ENCODE results near the gene ODAM. TPM values are rescaled to one million over a fixed set of nuclear protein-coding genes. Genes with fewer than 3 reads are reported as not detected.

The ODAM gene
- total RNA-seq, 4 donors from 2014 or later, result 1.9 to 18.5 (median 3.9) TPM

DNA sequence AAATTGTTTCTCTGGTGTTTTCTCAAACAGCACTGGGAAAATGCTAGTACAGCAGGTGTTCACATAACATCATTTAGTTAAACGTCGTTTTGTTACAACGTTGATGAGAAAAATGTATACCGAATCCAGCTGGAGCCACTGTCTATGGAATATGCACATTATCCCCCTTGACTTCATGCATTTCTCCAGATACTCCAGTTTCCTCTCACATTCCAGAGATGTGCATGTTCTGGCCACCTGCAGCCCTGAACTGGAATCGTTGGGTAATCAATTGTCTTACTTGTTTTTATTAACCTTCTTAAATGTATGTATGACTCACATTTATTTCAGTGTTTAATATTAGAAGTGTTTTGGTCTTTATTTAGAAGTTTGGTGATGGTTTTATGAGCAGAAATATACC is 18.4 kb upstream of the ODAM start:
- WGBS, 2 donors, result 58 to 68% methylated on average over 5 of the region's 5 CpGs
- Histone ChIP-seq H3K27me3 (no peaks in the 10 kb centered on the region), H3K36me3 (no peaks in the 10 kb centered on the region), H3K4me3 (replicated peaks in 1 of 3) (no peak overlapping the region), H3K9me3 (no peaks in the 10 kb centered on the region), H3K4me1 (no peaks in the 10 kb centered on the region), H3K27ac (no peak overlapping the region)
- TF ChIP-seq, protein P1, sequence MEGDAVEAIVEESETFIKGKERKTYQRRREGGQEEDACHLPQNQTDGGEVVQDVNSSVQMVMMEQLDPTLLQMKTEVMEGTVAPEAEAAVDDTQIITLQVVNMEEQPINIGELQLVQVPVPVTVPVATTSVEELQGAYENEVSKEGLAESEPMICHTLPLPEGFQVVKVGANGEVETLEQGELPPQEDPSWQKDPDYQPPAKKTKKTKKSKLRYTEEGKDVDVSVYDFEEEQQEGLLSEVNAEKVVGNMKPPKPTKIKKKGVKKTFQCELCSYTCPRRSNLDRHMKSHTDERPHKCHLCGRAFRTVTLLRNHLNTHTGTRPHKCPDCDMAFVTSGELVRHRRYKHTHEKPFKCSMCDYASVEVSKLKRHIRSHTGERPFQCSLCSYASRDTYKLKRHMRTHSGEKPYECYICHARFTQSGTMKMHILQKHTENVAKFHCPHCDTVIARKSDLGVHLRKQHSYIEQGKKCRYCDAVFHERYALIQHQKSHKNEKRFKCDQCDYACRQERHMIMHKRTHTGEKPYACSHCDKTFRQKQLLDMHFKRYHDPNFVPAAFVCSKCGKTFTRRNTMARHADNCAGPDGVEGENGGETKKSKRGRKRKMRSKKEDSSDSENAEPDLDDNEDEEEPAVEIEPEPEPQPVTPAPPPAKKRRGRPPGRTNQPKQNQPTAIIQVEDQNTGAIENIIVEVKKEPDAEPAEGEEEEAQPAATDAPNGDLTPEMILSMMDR (IDR thresholded peaks at IDR 0.05), result no peak
- no peak for TF ChIP-seq POLR2A (IDR thresholded peaks at IDR 0.05)
- intact Hi-C loops (cut with DNase I), result no loop called here
- no peak for DNase-seq

DNA sequence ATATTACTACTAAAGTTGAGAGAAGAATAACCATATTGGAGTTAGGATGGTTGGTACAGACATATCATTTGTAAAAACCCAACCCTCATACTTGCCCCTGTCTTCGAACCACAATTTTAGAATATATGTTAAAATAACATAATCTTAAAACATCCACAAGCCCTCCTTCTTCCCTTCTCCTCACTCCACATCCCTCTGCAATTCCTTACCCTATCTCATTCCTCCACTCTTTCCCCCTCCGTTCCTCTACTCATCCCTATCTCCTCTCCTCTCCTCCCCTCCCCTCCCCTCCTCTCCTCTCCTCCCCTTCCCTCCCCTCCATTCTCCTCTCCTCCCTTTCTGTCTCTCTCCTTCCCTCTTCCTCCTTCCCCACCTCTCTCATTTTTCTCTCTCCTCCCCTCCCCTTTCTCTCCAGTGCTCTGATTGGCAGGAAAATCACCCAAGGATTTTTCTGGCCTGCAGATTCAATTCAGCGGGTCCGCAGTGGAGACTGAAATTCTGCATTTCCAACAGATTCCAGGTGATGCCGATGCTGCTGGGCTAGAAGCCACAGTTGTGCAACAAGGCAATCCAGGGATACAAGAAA is 17.4 kb upstream of the ODAM start:
- Histone ChIP-seq H3K9me3 (no peaks in the 10 kb centered on the region), H3K4me3 (replicated peaks in 1 of 3) (no peak overlapping the region), H3K27me3 (no peaks in the 10 kb centered on the region), H3K4me1 (no peaks in the 10 kb centered on the region), H3K27ac (no peak overlapping the region), H3K36me3 (no peaks in the 10 kb centered on the region)
- intact Hi-C loops (cut with DNase I), result no loop called here
- DNase-seq, result no peak
- WGBS, 2 donors, result 85 to 87% methylated on average over 5 of the region's 5 CpGs
- TF ChIP-seq, protein P1 (IDR thresholded peaks at IDR 0.05), result no peak
- TF ChIP-seq POLR2A (IDR thresholded peaks at IDR 0.05), result no peak

DNA sequence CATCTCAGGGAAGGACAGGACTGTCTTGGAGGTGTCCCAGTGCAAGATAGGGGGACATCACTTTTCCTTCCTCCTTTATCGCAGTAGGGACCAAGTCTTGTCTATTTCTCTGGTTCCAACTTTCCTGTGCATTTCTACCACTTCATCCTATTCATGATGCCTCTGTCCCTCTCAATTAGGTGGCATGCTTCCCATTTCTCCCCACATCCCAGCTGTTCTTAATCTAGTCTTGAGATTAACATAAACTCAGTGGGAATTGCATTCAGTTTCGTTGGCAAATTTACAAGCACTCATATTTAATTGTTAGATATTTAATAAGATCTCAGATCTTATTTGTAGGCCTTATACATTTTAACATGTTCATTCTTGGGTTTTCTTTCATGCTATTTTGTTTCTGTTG is 15.7 kb upstream of the ODAM start:
- Histone ChIP-seq H3K27ac (no peak overlapping the region), H3K4me3 (replicated peaks in 1 of 3) (no peak overlapping the region), H3K27me3 (no peaks in the 10 kb centered on the region), H3K4me1 (no peaks in the 10 kb centered on the region), H3K36me3 (no peaks in the 10 kb centered on the region), H3K9me3 (no peaks in the 10 kb centered on the region)
- TF ChIP-seq, protein P1 (IDR thresholded peaks at IDR 0.05), result no peak
- no peak for TF ChIP-seq POLR2A (IDR thresholded peaks at IDR 0.05)
- no peak for DNase-seq
- 71 to 76% methylated on average over 2 of the region's 2 CpGs for WGBS, 2 donors
- intact Hi-C loops (cut with DNase I), result no loop called here

DNA sequence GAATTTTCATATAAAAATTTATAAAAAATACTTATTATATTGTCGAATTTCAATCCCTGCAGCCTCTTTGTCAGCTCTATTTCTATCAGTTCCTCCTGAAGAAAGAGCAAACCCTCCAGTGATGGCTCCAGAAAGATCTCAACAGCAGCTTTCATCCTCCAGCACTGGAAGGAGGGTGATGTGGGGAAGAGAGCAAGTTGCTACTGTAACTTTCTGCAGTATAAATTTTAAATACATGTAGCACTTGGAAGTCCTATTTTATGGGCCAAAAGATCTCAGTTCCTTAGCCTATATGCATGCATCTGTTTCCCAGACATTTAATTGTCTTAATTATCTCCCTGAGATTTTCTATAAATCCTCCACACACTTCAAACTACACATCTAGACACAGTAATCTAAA is 13.7 kb upstream of the ODAM start:
- intact Hi-C loops (cut with DNase I), result no loop called here
- WGBS, 2 donors, result 68 to 79% methylated on average over 1 of the region's 1 CpG
- Histone ChIP-seq H3K9me3 (no peaks in the 10 kb centered on the region), H3K36me3 (no peaks in the 10 kb centered on the region), H3K27ac (no peak overlapping the region), H3K27me3 (no peaks in the 10 kb centered on the region), H3K4me3 (replicated peaks in 1 of 3) (no peak overlapping the region), H3K4me1 (no peaks in the 10 kb centered on the region)
- DNase-seq, result no peak
- TF ChIP-seq POLR2A (IDR thresholded peaks at IDR 0.05), result no peak
- TF ChIP-seq, protein P1 (IDR thresholded peaks at IDR 0.05), result no peak

DNA sequence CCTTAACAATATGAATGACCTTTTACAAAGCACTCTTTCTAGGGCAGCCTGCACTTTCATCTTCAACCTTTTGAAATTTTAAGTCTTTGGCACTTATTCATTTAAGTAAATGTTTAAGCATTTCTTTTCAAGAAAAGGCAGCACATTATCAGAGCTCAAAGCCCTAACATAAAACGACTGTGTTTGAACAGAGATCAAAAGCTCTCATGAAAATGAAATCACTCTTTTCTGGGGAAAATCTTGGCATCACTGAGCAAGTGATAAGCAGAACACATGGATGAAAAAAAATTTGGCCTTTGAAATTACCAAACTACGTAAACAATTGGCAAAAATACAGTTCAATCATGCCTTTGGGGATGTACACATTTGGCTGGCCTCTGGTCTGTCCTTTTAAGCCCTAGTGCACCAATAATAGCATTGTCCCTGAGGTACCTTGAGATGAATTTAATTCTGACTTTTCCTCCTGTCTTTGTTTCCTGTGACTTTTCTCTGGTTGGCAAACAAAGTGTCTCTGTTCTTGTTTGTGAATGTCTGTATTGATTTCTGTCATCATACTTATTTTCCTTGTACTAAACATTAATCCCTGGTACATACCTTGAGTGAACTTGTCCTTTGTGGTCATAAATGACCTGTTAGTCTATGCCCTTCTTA is 12.9 kb upstream of the ODAM start:
- TF ChIP-seq POLR2A (IDR thresholded peaks at IDR 0.05), result no peak
- TF ChIP-seq, protein P1 (IDR thresholded peaks at IDR 0.05), result no peak
- H3K27ac ChIP-seq, result no peak overlapping the region
- 38 to 48% methylated on average over 2 of the region's 2 CpGs for WGBS, 2 donors
- H3K36me3 ChIP-seq, result no peaks in the 10 kb centered on the region
- no peak overlapping the region for H3K4me3 ChIP-seq (replicated peaks in 1 of 3)
- H3K9me3 ChIP-seq, result no peaks in the 10 kb centered on the region
- no peaks in the 10 kb centered on the region for H3K27me3 ChIP-seq
- peaks cover 0 to 3% of the 10 kb centered on the region in 2 donors for H3K4me1 ChIP-seq
- DNase-seq, result no peak
- intact Hi-C loops (cut with DNase I), result no loop called here
